Neuron (in vitro differentiated cells): ENCODE measurements around the gene FKBP1A.

Experiments used
- H2AFZ ChIP-seq: one replicate; pipeline ENCODE4 v1.6.1; 2013; ENCODE audit warnings: low read depth, mild to moderate bottlenecking, inconsistent platforms, low read length, moderate library complexity
- H3K27me3 ChIP-seq: one replicate; pipeline ENCODE4 v1.6.1; 2013; ENCODE audit warnings: low read length; ENCODE audit not compliant: insufficient read depth
- H3K36me3 ChIP-seq: one replicate; pipeline ENCODE4 v1.6.1; 2013; ENCODE audit warnings: low read length; ENCODE audit not compliant: insufficient read depth
- H3K4me1 ChIP-seq: one replicate; pipeline ENCODE4 v1.6.1; 2013; ENCODE audit warnings: low read length; ENCODE audit not compliant: insufficient read depth
- H3K4me3 ChIP-seq: 2 replicates; pipeline ENCODE4 v1.5.1; 2013; ENCODE audit warnings: mild to moderate bottlenecking, low read length, moderate library complexity
- H3K9me3 ChIP-seq: one replicate; pipeline ENCODE4 v1.6.1; 2013; ENCODE audit warnings: low read length

FKBP1A gene

GRCh38 chr20:1392693-1393506, at the start of gene FKBP1A:
Gene FKBP1A (minus strand): TSS chr20:1393054. CDS start chr20:1392998, 56 bp downstream.
- H3K27me3 ChIP-seq, result no peaks in the 10 kb centered on the region
- no peaks in the 10 kb centered on the region for H3K36me3 ChIP-seq
- peaks cover 31% of the 10 kb centered on the region for H3K4me1 ChIP-seq
- H3K9me3 ChIP-seq, result no peaks in the 10 kb centered on the region
- H3K4me3 ChIP-seq, result peak within 1 kb of the TSS; percentile 75
- H2AFZ ChIP-seq, result peak within 1 kb of the TSS; percentile 72

GRCh38 chr20:1442304-1442703, 49.5 kb upstream of the FKBP1A start:
- Histone ChIP-seq H3K4me1 (no peaks in the 10 kb centered on the region), H3K4me3 (no peak overlapping the region), H3K36me3 (peaks cover 57% of the 10 kb centered on the region)

DNA sequence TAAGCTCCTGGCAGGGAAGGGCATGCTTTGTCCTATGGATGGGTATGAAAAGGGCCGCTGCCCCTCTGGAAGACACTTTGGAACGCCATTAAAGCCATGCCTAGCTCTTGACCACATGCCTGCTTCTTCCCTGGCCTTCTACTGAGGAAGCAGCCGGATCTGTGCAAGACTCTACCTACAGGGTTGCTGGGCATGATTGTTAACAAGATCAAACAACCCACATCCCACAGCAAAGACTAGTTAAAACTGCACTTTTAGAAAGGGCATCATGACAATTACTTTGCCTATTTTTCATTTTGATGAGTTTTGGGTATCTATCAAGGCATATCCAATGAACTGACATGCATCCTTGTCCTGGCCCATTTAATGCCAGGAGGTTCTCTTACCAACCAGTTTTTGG, 48.3 kb upstream of the FKBP1A start:
- H3K27me3 ChIP-seq, result no peaks in the 10 kb centered on the region
- peaks cover 47% of the 10 kb centered on the region for H3K36me3 ChIP-seq
- no peaks in the 10 kb centered on the region for H3K4me1 ChIP-seq
- no peak overlapping the region for H2AFZ ChIP-seq
- no peaks in the 10 kb centered on the region for H3K9me3 ChIP-seq
- H3K4me3 ChIP-seq, result no peak overlapping the region

More at GRCh38 chr20:1442304-1442703, 49.5 kb upstream of the FKBP1A start:
- Histone ChIP-seq H3K27me3 (no peaks in the 10 kb centered on the region), H2AFZ (no peak overlapping the region), H3K9me3 (no peaks in the 10 kb centered on the region)

DNA sequence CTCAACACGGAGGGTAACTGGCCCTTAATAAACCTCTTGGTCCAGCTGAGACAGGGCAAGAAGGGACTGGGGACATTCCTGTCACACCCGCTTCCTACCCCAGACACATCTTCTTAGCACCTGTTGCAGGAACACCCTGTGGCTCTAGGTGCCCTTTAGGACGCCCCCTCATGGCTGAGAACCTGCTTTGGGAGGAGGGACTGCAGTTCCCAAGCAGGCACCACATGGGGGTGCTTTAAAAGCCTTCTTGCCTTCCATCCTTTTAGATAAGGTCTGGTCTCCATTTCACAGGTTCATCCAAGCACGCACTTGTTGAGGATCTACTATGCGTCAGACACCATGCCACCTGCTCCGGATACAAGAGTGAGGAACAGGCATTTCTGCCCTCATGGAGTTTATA, 47.2 kb upstream of the FKBP1A start:
- no peaks in the 10 kb centered on the region for H3K27me3 ChIP-seq
- peaks cover 36% of the 10 kb centered on the region for H3K36me3 ChIP-seq
- H3K4me3 ChIP-seq, result no peak overlapping the region
- H3K4me1 ChIP-seq, result no peaks in the 10 kb centered on the region
- no peaks in the 10 kb centered on the region for H3K9me3 ChIP-seq
- no peak overlapping the region for H2AFZ ChIP-seq

DNA sequence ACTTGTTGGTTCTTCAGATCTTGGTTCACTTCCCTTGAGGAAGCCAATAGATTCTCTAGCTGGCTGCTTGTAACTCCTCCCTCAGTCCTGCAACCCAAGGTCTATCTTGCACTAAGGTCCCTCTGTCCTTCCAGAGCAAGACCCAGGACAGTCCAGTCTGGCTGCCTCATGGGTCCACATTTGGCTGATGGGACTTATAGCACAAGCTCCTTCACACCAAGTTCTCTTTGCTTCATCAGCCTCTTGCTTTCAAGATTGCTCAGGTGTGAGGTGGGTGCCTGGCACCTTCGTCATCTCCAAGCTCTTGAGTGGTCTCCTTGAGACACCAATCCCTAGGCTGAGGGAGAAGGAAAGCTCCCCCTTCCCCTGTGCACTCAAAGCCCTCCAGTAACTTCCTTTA, 45.5 kb upstream of the FKBP1A start:
- Histone ChIP-seq H3K36me3 (peaks cover 19% of the 10 kb centered on the region), H3K4me1 (no peaks in the 10 kb centered on the region), H2AFZ (no peak overlapping the region), H3K27me3 (no peaks in the 10 kb centered on the region), H3K9me3 (no peaks in the 10 kb centered on the region), H3K4me3 (no peak overlapping the region)

DNA sequence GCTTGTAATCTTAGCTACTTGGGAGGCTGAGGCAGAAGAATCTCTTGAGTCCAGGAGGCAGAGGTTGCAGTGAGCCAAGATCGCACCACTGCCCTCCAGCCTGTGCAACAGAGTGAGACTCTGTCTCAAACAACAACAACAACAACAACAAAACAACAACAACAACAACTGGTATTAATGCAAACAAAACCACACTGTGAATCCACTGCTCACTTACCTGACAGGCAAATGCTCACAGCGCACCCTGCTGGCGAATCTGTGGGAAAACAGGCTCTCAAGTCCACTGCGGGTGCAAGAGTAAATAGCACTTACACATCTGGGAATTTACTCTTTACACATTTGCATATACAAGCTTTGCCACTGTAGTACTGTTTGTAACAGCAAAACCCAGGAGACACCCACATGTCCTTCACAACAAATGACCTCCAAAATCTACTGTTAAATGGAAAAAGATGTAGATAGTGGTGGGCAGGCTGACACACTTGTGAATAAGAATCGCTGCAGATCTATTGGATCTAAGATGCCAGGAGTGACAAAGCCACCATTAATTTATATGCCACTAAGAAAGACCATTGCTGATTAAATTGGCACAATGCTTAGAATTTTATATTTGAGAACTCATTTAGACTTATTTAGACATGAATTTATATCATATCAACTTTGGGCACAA, 44.5 kb upstream of the FKBP1A start:
- H3K36me3 ChIP-seq, result peaks cover 10% of the 10 kb centered on the region
- no peak overlapping the region for H3K4me3 ChIP-seq
- no peaks in the 10 kb centered on the region for H3K27me3 ChIP-seq
- H3K4me1 ChIP-seq, result no peaks in the 10 kb centered on the region
- no peak overlapping the region for H2AFZ ChIP-seq
- H3K9me3 ChIP-seq, result no peaks in the 10 kb centered on the region

DNA sequence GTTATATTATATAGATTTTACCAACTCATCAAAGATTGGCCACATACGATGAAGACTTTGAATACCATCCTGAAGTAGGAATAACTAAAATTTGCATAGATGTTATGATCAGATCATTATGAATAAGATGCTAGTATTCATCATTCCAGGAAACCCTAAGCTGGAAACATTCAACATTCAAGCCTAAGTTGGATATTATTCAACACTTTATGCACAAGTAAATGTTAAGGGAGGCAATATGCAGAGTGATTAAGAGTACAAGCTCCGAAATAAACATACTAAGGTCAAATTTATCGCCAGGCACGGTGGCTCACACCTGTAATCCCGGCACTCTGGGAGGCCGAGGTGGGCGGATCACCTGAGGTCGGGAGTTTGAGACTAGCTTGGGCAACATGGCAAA, 43.4 kb upstream of the FKBP1A start:
- Histone ChIP-seq H3K4me3 (no peak overlapping the region), H2AFZ (no peak overlapping the region), H3K27me3 (no peaks in the 10 kb centered on the region), H3K4me1 (no peaks in the 10 kb centered on the region), H3K9me3 (no peaks in the 10 kb centered on the region), H3K36me3 (peaks cover 3% of the 10 kb centered on the region)

DNA sequence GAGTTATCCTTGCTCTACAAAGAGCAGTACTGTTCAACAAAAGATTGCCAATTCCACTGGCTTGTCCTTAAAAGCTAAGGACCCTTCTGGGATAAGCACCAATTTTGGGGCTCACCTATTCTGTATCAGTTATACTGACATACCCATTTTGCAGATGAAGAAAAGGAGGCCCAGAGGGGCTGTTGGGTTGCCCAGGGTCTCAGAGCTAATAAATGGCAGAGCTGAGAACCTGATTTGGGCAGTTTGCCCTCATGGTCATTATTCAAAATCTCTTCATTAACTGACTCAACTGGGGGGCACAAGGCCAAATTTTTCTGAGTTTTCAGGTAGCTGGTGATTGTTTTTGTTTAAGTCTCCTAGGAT, 42.5 kb upstream of the FKBP1A start:
- Histone ChIP-seq H3K36me3 (peaks cover 3% of the 10 kb centered on the region), H3K27me3 (no peaks in the 10 kb centered on the region), H2AFZ (no peak overlapping the region), H3K4me1 (no peaks in the 10 kb centered on the region), H3K4me3 (no peak overlapping the region), H3K9me3 (no peaks in the 10 kb centered on the region)

DNA sequence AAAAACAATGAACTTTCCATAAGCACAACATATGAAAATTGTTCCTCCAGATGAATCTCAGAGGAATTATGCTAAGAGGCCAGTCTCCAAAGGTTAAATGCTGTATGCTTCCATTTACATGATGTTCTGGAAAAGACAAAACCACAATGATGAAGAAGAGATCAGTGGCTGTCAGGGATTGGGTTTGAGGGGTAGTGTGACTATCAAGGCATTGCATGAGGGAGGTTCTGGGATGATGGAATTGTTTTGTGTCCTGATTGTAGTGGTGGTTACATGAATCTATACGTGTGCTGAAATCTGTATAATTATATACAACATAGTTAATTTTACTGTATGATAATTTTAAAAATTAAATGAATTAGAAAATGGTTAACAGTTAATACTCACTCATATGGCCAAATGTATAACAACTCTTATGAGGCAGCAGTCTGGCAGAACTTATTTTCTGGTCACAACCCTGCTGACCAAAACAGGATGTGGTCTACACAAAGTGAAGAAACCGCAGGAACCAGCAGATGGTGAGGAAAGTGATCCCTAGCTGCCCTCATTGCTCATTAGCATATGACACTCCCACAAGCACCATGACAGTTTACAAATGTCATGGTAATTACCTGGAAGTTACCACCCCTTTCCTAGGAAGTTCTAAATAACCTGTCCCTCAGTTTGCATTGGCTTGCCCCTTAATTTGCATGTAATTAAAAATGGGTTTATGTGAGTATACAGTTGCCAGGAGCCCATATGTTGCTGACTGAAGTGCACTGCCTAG, 41.9 kb upstream of the FKBP1A start:
- H3K9me3 ChIP-seq, result no peaks in the 10 kb centered on the region
- no peaks in the 10 kb centered on the region for H3K36me3 ChIP-seq
- no peak overlapping the region for H3K4me3 ChIP-seq
- no peaks in the 10 kb centered on the region for H3K27me3 ChIP-seq
- H2AFZ ChIP-seq, result no peak overlapping the region
- no peaks in the 10 kb centered on the region for H3K4me1 ChIP-seq

GRCh38 chr20:1431158-1431557, 38.3 kb upstream of the FKBP1A start:
- Histone ChIP-seq H3K4me1 (peaks cover 11% of the 10 kb centered on the region), H3K27me3 (no peaks in the 10 kb centered on the region), H3K4me3 (no peak overlapping the region), H2AFZ (no peak overlapping the region), H3K9me3 (no peaks in the 10 kb centered on the region), H3K36me3 (no peaks in the 10 kb centered on the region)

DNA sequence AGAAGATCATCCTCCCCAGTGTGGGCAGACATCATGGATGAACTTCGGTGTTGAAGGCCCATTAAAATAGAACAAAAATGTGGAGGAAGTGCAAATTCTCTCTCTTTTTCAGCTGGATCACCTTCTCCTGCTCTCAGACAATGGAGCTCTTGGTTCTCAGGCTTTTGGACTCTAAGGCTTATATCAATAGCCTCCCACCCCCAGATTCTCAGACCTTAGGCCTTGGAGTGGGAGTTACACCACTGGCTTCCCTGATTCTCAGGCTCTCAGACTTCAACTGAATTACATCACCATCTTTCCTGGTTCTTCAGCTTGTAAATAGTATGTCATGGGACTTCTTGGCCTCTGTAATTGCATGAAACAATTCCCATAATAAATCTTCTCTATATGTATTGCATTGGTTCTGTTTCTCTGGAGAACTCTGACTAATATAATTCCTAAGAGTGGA, 37.2 kb upstream of the FKBP1A start:
- Histone ChIP-seq H3K9me3 (no peaks in the 10 kb centered on the region), H2AFZ (no peak overlapping the region), H3K4me1 (peaks cover 11% of the 10 kb centered on the region), H3K4me3 (no peak overlapping the region), H3K36me3 (no peaks in the 10 kb centered on the region), H3K27me3 (no peaks in the 10 kb centered on the region)

- H3K4me3 ChIP-seq, result no peak overlapping the region
These were observed 36.4 kb upstream of the FKBP1A start for GRCh38 chr20:1429143-1429728.

More at GRCh38 chr20:1429143-1429728, 36.4 kb upstream of the FKBP1A start:
- H3K4me1 ChIP-seq, result peaks cover 14% of the 10 kb centered on the region
- no peaks in the 10 kb centered on the region for H3K9me3 ChIP-seq
- H2AFZ ChIP-seq, result no peak overlapping the region
- no peaks in the 10 kb centered on the region for H3K36me3 ChIP-seq
- no peaks in the 10 kb centered on the region for H3K27me3 ChIP-seq
